Retinal pigment epithelial cell (primary cell): ENCODE data around the gene TMEM232.
"Not testable (repeated sequence)": the region's sequence is repeated elsewhere in the genome, so short reads cannot be mapped to it uniquely, and the experiment has no call there.

ENCODE experiments used
- DNase-seq: peaks from one replicate; pipeline ENCODE4 v3.0.0-alpha.2; 2010; ENCODE audit warnings: low read depth
- H3K4me3 ChIP-seq: 2 replicates; pipeline ENCODE4 v1.5.1; 2011; ENCODE audit warnings: mild to moderate bottlenecking, low read length, control low read depth, moderate library complexity
- CTCF ChIP-seq: conservative IDR thresholded peaks from 2 replicates; pipeline ENCODE4 v1.5.1; 2011; ENCODE audit warnings: low read depth, low read length, control low read depth, inconsistent platforms

Gene TMEM232

GRCh38 chr5:110686270-110686669 lies 40.2 kb downstream of the TMEM232 start:
- no peak for TF ChIP-seq CTCF
- H3K4me3 ChIP-seq, result no peak overlapping the region
- no peak for DNase-seq

DNA sequence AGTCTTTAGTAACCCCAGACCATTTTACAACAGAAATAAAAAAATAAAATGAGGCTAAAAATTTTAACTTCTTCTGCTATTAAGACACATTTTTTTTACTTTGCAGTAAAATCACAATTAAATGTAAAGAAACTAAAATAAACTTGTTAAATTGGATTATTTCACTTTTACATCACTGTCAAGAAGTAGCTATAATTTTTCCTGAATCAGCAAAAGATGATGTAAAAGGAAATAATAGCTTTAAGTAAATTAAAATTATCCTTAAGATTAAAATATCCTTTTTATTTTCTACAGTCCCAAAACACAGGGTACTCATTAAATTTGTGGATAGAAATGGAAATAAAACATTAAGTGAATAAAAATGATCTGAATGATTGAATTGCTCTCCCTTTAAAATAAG lies 44.5 kb downstream of the TMEM232 start:
- no peak for DNase-seq
- no peak overlapping the region for H3K4me3 ChIP-seq
- no peak for TF ChIP-seq CTCF

DNA sequence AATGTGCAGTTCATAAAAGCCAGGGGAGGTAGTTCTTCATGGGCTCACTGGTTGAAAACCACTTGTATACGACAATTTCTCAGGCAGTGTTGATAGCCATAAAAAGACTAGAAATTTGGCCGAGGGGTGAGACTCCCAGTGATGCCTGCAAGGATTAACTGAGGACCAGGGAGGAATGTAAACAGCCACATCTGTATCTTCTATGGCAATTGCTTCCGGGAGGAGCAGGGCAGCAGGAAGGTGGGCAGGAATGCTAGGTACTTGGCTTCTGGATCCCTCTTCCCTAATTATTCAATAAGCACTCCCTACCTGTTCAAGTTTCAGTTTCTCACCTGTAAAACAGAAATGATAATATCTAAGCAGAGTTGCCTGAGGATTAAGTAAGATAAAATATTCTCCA lies 45.4 kb downstream of the TMEM232 start:
- DNase-seq, result no peak
- H3K4me3 ChIP-seq, result no peak overlapping the region
- no peak for TF ChIP-seq CTCF

- H3K4me3 ChIP-seq, DNase-seq: not testable (repeated sequence)
Observed at GRCh38 chr5:110676554-110676953, 49.9 kb downstream of the TMEM232 start.

DNA sequence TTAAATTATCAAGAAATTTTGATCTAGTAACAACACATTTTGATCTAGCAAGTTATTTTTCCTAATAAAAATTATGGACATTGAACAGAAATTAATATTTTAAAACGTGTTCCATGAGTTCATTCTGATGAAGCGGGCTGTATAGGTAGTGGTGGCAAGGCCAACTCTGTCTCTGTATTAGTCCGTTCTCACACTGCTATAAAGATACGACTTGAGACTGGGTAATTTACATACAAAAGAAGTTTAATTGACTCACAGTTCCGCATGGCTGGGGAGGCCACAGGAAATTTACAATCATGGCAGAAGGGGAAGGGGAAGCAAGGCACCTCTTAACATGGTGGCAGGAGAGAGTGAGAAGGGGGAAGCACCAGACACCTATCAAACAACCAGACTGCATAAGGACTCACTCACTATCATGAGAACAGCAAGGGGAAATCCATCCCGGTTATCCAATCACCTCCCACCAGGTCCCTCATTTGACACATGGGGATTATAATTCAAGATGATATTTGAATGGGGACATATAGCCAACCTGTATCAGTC lies 61.2 kb downstream of the TMEM232 start:
- TF ChIP-seq CTCF, result no peak
- no peak for DNase-seq
- no peak overlapping the region for H3K4me3 ChIP-seq

DNA sequence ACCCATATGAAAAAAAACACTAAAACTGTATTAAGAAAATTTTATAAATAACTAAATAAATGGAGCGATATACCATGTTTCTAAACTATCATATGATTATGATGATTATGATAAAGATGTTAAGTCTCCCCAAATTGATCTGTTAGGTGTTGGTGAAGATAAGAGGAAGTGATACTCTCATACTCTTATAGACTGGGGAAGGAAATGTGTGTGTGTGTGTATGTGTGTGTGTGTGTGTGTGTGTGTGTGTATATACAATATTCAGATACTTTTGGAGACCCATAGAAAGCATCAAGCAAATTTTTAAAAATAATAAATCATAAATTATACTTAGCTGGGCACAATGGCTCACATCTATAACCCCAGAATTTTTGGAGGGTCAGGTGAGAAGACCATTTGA lies 62.9 kb downstream of the TMEM232 start:
- no peak for TF ChIP-seq CTCF
- DNase-seq, result no peak
- H3K4me3 ChIP-seq, result no peak overlapping the region

DNA sequence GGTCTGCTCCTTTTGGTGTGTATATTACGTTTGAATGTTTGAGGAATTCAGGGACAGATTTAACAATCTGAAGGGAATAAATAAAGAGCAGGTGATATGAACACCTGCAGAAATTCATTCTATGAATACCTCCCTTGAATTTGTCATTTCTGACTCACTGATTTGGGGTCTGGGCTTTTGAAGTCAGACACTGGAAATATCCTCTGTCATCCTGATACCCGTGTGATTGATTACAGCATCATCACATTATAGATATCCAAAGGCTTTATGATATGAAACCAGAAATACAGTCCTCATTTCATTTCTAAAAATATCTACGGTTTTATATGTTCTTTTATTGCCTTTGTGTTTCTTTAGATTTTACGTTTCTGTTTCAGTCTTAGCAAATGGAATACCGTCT lies 68.5 kb downstream of the TMEM232 start:
- DNase-seq, result no peak
- H3K4me3 ChIP-seq, result no peak overlapping the region
- no peak for TF ChIP-seq CTCF
